ENCODE data around the gene SLC26A6. TPM values are rescaled to one million over a fixed set of nuclear protein-coding genes. Genes with fewer than 3 reads are reported as not detected.
A peak's percentile ranks its signal among the peaks of the same experiment; 100 is the strongest.

SLC26A6 gene
- 10 to 100 TPM; 10.7 to 33.1 (median 23.9) TPM for polyA plus RNA-seq (ENCODE audit: insufficient read length in 4 of 4)

DNA sequence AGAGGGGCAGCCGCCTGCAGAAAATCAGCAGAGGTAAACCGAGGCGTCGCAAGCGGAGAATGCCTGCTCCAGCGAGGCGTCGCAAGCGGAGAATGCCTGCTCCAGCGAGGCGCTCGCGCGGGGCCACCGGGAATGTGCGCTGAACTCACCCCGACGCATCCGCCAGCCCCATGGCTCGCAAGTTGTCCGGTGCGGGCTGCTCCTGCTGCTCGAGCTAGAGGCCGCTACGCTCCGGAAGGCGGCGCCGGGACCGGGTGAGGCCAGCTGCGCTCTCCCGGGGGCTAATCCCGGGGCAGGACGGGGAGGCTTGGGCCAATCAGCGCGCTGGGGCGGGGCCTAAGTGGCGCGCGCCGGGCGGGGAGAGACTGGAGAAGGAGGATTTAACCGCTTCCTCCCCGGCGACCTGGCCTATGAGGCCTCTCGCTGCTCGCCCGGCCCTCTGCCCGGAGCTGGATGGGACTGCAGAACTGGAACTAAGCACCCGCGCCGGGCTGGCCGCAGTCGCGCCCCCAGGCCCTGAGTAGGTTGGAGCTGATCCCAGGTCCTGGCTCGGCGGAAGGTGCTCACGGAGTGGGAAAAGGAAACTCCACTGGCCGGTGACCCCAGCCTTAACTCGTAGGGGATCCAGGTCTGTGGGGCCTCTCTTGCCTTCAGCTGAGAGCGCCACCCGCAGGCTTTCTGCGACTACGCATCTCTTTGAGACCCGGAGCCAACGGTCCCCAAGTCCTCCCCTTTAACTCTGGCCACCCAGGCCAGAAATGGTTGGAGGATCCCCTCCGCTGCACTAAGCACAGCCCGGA is at the start of gene SLC26A6:
SLC26A6 (minus strand) TSS at position 240 of the 800 bp plus-strand sequence; CDS start at position 172, 68 bp downstream.
- peak; percentile 82 to 92 (median 92) for DNase-seq (ENCODE audit: low read depth in 4 of 4, low spot score in 3 of 4)

DNA sequence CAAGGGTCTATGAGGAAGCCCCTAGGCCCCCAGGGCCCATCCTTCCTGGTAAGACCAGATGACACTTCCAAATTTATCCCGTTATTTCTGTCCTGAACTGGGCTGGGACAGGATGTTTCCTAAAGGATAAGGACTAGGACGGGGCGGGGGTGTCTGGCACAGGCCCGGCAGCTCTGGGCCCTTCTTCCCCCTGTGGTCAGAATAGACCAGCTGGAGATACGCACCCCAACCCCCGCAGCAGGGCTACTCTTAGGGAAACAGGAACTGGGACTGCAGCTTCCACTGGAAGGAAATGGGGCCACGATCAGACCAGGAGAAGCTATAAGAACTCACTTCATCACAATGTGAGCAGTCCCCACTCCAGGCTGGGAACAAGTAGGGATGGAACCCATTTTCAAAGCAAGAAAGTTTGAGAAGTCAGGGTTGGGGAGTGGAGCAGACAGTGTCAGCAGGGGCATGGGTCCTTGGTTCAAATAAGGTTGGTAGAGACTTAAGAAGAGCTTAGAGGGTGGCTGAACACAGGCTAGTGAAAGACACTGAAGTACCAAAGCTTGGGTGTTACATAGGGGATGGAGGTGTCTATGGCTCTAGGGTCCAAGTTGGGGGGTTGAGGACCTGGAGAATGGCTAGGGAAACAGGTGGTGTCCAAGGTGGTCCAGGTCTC is 49.4 kb upstream of the SLC26A6 start:
- no peak for DNase-seq (ENCODE audit: low read depth in 4 of 4, low spot score in 3 of 4)

- DNase-seq (ENCODE audit: low read depth in 4 of 4, low spot score in 3 of 4): no peak
Measured at GRCh38 chr3:48684054-48684349, 48.7 kb upstream of the SLC26A6 start.

- no peak for DNase-seq (ENCODE audit: low read depth in 4 of 4, low spot score in 3 of 4)
Measured at GRCh38 chr3:48682786-48683185, 47.5 kb upstream of the SLC26A6 start.

DNA sequence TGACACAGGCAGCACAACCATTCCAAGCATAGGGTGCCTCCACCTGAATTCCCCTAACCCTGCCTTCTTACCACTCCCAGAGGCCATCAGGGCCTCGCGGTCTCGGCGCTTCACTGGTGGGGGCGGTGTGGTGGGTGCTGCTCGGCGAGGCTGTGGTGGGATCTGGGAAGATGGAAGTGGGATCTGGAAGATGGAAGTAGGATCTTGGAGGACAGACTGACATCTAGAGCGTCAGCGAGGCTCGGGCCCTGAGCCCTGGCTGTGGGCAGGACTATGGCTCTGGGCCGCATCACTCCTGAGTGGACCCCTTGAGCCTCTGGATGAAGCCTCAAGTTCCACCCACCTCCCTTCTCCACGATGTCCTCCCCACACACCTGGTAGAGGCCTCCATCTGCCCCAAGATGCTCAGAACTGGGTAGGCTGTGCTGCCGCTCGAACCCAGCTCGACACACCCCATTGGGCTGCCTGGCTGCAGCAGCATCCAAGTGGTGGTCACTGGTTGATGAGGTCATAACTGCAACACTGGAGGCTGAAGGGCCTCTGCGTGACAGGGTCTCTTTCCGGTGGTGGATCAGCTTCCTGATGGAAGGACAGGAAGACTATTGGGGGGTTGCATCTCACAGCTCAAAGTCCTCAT is 46.8 kb upstream of the SLC26A6 start:
- DNase-seq (ENCODE audit: low read depth in 4 of 4, low spot score in 3 of 4): no peak

- no peak for DNase-seq (ENCODE audit: low read depth in 4 of 4, low spot score in 3 of 4)
Measured at GRCh38 chr3:48681541-48681880, 46.2 kb upstream of the SLC26A6 start.

DNA sequence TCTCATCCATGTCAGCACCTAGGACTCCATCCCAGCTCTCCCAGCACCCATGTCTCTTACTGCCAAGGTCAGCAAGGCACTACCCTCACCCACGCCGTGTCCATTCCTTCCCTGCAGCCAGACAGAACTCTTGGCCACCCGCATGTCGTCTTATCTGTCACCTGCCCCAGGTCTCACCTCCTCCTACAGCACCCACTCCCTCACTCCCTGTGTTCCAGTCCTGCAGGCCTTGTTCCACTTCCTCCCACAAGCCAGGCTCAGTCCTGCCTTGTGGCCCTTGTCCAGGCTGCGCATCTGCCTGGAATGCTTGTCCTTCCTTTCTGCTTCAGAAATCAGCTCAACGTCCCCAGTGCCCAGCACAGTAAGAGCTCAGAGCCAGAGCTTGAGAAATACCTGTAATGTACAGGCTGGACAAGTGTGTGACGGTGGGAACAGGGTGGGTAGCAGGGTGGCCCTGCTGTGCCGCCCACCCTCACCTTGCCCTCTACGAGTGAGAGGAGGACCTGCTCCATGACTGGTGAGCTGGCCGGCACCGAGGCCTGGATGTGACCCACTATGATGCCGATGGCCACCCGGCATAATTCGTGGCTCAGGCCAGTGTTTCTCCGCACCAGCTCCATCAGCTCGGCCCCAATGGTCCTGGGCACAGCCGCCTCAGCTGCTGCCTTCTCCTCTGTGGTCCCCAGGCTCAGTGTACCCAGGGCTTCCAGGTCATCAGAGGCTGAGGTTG is 45.7 kb upstream of the SLC26A6 start:
- no peak for DNase-seq (ENCODE audit: low read depth in 4 of 4, low spot score in 3 of 4)

GRCh38 chr3:48679411-48680391 is 44.4 kb upstream of the SLC26A6 start:
- no peak for DNase-seq (ENCODE audit: low read depth in 4 of 4, low spot score in 3 of 4)

DNA sequence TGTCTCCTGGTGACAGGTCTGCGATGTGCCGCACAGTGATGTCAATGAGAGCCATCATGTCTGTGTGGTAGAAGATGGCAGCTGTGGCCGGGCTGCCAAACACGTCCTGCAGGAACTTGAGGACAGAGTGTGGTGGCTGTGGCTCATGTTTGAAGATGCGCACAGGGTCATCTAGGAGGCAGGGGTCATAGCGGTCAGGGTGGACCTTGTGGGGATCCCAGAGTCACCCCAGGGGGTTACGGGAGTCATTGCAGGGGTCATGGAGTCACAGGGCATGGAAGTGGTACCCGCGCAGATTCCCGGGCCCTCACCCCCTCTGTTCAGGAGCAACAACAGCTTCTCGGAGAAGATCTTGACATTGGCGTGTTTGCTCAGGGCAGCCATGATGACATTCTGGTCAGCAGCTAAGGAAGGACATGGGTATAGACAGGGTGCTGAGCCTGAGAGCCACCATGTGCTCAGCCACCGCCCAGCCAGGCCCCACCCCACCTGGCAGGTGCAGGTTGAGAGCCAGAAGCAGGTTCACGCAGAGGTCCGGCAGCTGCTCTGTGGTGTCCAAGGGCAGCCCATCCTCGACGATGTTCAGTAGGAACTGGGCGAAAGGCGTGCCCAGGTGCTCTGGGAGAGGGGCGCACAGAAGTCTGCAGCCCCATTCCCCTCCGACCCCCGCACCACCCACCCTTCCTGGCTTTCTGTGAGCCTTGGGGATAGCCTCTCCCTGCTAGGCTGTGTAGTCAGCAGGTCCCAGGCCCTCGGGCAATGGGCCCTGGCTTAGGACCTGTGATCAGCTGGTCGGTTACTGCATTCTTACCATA is 43.5 kb upstream of the SLC26A6 start:
- DNase-seq (ENCODE audit: low read depth in 4 of 4, low spot score in 3 of 4): no peak

DNA sequence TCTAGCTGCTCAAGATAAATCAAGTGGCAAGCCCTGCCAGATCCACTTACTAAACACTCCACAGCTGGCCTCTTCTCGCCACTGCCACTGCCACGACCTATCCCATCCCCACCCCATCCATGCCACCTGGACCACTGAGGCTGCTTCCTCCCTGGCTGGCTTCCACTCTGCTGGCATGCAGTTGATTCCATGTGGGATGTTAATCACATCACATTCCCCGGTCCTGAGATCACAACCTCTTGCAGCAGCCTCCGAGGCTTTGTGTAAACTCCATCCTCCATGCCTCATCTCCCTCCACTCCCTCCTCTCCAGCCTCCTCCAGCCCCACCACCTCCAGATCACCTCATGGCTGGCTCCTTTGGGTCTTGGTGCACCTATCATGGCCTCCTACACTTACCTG is 42.8 kb upstream of the SLC26A6 start:
- DNase-seq (ENCODE audit: low read depth in 4 of 4, low spot score in 3 of 4): no peak

DNA sequence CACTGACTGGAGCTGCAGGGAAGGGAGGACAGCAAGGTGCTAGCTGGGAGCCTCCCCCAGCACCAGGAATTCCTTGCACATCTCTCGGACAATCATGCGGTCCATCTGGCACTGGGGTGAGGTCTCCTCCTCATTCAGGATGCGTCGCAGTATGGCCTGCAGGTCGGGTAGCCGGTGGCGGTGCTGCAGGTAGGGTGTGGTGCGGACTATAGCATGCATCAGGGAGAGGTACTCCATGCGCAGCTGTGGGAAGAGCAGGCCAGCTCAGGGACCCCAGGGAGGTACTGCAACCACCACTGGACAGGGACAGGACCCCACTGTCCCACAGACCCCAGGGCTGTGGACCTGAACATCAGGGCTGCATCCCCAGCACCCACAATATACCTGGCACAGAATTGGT is 39.2 kb upstream of the SLC26A6 start:
- no peak for DNase-seq (ENCODE audit: low read depth in 4 of 4, low spot score in 3 of 4)

DNA sequence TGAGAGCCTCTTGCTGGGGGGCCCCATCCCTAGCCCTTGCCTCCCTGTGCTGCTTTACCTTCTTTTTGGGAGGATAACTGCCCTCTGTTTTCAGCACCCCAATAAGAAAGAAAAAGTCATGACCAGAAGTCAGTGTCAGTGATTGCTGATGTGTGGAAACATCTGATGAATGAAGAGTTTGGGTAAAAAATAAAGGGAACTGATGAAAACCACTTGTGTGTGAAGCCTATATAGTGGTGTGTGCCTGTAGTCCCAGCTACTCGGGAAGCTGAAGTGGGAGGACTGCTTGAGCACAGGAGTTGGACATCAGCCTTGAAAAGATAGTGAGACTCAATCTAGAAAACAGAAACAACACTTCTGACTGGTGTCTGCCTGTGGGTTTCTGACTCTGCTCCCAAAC is 37.3 kb upstream of the SLC26A6 start:
- no peak for DNase-seq (ENCODE audit: low read depth in 4 of 4, low spot score in 3 of 4)

GRCh38 chr3:48664929-48665328 is 29.7 kb upstream of the SLC26A6 start:
- no peak for DNase-seq (ENCODE audit: low read depth in 4 of 4, low spot score in 3 of 4)

GRCh38 chr3:48664313-48664644 is 29.0 kb upstream of the SLC26A6 start:
- DNase-seq (ENCODE audit: low read depth in 4 of 4, low spot score in 3 of 4): no peak

DNA sequence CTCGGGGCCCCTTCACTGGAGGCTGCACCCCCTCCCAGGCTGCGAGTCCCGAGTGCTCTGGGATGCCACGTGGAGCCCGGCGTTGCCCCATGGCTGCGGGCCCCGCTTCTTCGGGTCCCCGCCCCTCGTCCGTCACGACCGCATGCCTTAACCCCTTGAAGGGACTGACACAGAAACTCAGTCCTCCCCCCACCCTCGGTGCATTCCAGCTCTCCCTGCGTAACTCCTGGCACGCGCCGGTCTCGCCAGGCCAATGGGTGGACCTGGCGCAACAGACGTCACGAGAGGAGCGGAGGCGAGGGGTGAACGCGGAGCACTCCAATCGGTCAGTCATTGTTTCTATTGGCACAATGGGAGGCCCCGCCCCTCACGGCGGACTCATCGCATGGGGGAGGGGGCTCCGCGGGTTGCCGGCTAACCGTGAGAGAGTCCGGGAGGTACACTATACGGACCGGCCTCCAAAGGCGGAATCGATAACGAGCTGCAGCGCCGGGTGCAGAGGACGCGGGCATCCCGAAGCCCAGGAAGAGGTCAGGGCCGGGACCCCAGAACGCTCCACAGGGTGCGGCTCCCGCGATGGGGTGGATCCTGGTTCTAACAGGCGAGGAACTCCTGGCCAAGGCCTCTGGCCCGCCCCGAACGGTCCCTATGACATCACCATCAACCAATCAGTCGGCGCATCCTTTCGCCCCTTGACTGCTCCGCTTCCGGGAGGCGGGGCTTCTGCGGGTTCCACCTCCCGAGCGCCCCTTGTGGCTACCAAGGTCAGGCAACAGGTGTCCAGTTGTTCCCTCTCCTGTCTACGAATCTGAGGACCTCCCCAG is 28.4 kb upstream of the SLC26A6 start:
- peak; percentile 84 to 92 (median 86) for DNase-seq (ENCODE audit: low read depth in 4 of 4, low spot score in 3 of 4)

- peak in 3 of 4 donors; percentile 49 to 71 (median 63) for DNase-seq (ENCODE audit: low read depth in 4 of 4, low spot score in 3 of 4)
Measured at GRCh38 chr3:48662753-48663488, 27.7 kb upstream of the SLC26A6 start, which contains the start of gene CELSR3. TSS of gene CELSR3 (minus strand) at chr3:48662886. CDS start at chr3:48662634, 252 bp downstream.

- no peak for DNase-seq (ENCODE audit: low read depth in 4 of 4, low spot score in 3 of 4)
Measured at GRCh38 chr3:48662145-48662752, 27.0 kb upstream of the SLC26A6 start.

All from left renal pelvis (tissue), 4 donors.